Activated naive CD4-positive, alpha-beta T cell treated with Interleukin-2 at 50 U/mL for 16 hours (primary cell): ENCODE measurements around the gene ATP1A3.

ENCODE experiments used
- DNase-seq: peaks from one replicate; pipeline ENCODE4 v3.0.0-alpha.2; 2020

The ATP1A3 gene

GRCh38 chr19:41927497-41928192 lies 66.4 kb downstream of the ATP1A3 start:
- DNase-seq: peak; percentile 41

- no peak for DNase-seq
These were observed 67.1 kb downstream of the ATP1A3 start for GRCh38 chr19:41926763-41927496.

DNA sequence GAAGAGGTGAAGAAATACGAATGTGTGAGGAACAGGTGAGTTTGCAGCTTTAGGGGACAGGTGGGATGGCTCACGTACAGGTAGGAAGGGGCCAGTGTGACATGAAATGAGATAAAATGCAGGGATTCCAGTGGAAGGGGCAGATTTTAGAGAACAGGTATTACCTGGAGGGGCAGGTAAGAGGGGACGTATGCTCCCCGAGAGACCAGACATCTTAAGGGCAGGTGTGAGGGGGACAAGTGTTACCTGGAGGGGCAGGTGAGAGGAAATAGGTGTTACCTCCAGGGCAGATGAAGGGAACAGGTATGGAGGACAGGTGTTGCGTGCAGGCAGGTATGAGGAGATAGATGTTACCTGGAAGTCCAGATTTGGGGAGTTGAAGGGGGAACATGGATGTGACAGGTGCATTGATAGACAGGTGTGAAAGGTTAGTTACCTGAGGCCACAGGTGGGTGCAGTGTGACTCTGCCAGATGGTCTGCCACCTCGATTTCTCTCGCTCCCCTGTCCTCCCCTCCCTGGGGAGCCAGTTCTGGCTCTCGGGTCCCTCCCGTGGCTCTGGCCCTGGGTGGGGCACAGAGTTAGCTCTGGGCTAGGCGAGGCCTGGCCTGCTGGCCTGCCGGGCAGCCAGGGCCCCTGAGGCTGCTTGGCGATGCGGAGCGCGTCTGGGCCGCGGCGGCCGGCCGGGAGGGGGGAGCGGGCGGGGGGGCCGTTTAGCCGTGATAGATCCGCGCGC lies 67.8 kb downstream of the ATP1A3 start:
- no peak for DNase-seq

- DNase-seq: no peak
These were observed 68.6 kb downstream of the ATP1A3 start for GRCh38 chr19:41925208-41926003.

DNA sequence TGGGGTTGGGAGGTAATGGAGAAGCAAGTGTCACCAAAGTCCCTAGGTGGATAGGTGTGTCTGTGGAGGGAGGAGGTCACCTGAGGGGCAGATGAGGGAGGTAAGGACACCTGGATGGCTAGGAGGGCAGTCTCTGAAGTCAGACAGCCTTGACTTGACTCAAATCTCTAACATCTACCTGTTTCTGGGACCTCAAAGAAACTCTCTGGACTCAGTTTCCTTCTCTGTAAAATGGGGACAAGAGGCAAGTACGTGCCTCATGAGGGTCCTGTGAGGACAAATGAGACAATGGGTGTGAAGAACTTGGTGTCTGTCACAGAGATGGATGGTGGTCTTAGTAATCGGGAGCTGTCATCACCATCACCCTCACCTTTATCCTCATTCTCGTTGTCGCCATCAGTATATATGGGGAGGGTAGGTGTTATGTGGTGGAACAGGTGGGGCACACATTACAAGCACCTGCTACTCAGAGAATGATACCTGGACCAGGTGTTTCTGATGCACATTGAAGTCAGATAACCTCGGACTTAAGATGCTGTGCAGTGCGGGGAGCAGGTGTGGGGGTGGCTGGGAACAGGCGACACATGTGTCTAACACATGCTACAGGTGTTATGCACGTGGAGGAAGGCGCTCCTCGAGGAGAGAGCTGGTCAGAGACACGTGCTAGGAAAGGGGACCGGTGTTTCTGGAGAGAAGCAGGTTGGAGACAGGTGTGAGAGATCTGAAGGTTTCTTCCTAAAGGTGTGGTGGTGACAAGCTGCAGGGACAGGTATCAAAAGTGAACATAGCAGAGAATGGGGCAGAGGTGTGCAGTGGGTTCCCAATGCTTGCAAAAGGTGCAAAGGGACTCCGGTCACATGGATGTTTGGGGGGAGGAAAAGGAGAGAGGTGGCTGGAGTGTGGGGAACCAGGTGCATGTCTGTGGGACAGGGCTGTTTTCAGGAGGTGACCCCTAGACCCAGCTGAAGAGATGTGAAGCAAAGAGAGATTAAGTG lies 69.6 kb downstream of the ATP1A3 start:
- no peak for DNase-seq

DNA sequence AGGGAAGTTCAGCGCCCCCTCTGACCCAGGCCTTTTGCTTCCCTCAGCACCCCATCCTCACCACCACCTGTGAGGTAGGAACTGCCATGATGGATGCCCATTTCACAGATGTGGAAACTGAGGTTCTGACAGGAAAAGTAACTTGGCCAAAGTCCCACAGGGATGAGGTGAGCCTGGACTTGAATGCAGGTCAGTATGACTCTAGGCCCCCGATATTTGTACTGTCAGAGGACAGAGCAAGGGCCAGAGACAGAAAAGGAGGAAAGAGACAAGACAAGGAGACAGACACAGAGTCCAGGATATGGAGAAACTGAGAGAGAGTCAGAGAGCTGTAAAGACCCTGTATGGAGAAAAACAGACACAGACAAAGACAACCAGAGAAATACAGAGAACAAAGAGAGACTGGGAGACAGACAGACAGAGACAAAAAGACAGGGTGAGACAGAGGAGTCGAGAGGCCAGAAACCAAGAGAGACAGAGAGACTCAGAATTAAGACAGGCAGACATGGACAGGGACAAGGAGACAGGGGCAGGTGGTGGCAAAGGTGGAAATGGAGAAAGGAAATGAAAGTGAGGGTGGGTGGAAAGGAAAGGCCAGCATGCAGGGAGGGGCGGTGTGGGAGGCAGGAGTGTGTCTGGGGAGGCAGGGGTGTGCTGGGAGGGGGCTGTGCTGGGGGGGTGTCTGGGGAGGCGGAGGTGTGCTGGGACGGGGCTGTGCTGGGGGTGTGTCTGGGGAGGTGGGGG lies 70.8 kb downstream of the ATP1A3 start:
- DNase-seq: no peak

GRCh38 chr19:41922585-41922984 lies 71.4 kb downstream of the ATP1A3 start:
- no peak for DNase-seq

- DNase-seq: no peak
These were observed 72.2 kb downstream of the ATP1A3 start for GRCh38 chr19:41921577-41922576.

GRCh38 chr19:41920882-41921576 lies 73.0 kb downstream of the ATP1A3 start:
- DNase-seq: no peak

DNA sequence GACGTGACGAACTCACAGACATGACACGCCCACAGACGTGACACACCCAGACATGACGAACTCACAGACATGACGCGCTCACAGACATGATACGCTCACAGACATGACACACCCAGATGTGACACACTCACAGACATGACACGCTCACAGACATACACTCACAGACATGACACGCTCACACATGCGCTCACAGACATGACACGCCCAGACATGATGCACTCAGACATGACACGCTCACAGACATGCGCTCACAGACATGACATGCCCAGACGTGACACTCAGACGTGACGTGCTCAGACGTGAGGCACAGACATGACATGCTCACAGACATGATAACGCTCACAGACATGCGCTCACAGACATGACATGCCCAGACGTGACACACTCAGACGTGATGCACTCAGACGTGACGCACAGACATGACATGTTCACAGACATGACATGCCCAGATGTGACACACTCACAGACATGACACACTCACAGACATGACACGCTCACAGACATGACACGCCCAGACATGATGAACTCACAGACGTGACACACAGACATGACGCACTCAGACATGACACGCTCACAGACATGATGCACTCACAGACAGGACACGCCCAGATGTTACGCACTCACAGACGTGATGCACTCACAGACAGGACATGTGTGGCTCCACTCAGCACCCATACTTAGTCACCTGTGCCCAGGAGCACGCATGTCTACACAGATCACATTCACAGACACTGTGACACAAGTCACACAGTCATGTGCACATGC lies 73.9 kb downstream of the ATP1A3 start:
- no peak for DNase-seq

GRCh38 chr19:41918653-41919244 lies 75.3 kb downstream of the ATP1A3 start:
- no peak for DNase-seq

- DNase-seq: no peak
These were observed 75.9 kb downstream of the ATP1A3 start for GRCh38 chr19:41918095-41918494.

DNA sequence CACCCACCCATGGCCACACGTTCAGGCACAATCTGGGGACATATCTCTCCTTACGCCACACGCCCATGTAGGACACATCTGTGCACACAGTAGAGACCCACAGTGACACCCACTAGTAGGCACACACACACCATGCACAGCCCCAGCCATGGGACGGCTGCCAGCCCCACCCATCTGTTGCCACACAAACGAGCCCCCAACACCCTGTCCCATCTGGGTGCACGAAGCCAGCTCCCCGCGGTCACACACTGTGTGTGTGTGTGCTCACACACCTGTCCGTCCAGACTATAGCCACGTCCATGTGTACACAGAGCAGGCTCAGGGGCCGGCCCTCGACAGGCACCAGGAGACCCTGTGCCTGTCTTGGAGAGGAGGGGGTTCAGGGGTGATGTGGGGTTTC lies 76.4 kb downstream of the ATP1A3 start:
- DNase-seq: no peak
